ENCODE results near the gene ACOX1. TPM values are rescaled to one million over a fixed set of nuclear protein-coding genes. Genes with fewer than 3 reads are reported as not detected.

ACOX1 gene
- polyA plus RNA-seq, 3 donors: 21.6 to 49.7 (median 49.2) TPM

DNA sequence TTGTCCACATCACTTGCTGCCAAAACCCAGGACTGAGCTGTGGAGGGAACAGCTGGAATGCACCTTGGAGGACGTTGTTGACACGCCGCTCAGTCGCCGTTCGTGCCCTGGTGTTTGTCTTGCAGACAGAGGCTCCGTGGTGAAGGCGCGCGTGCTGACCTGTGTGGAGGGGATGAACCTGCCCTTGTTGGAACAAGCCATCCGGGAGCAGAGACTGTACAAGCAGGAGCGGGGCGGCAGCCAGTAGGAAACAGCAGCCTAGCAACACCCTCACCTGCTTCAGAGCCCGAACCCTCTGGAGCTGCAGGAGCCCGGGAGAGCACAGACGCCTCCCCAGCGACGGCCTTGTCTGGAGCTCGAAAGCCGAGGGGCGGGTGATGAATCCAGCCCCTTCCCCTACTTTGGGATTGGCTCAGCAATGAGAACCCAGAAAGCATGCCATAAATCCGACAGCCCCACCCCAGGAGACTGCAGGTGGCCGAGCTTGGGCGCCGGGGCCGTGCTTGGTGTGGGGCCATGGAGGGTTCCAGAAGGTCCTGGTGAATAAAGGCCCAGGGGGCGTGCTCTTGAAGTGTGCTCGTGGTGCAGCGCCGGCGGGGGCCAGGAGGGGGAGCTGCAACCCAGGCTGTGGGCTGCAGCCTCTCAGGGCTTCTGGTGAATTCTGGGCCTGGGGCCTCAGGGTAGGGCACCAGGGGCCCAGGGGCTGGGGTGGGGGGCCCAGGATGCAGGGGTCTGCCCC lies 21.2 kb upstream of the ACOX1 start:
- no peak overlapping the region for H3K9ac ChIP-seq (ENCODE audit: insufficient read depth, low read length, poor library complexity, severe bottlenecking)
- intact Hi-C loops (cut with micrococcal nuclease): no loop called here
- peaks cover 0 to 2% (median 0%) of the 10 kb centered on the region in 3 donors for H3K27me3 Mint-ChIP-seq (ENCODE audit: low read depth in 3 of 3)

DNA sequence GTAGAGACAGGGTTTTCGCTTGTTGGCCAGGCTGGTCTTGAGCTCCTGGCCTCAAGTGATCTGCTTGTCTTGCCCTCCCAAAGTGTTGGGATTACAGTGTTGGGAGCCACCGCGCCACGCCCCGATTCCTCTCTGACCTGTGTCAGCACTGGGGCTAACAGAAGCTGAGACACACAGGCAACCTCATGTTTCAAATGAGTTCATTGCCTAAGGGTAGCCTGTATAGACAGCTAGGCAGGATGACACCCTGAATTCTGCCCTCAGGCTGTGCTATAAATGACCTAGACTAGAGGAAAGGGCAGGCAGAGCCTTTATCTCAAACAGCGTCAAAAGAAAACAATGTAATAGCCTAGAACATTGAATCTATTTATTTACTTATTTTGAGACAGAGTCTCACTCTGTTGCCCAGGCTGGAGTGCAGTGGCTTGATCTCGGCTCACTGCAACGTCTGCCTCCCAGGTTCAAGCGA lies 19.4 kb upstream of the ACOX1 start:
- peaks cover 21 to 24% of the 10 kb centered on the region in 2 donors for H3K4me1 ChIP-seq (ENCODE audit: control insufficient read depth in 1 of 2, insufficient read depth in 2 of 2, low read length in 2 of 2)
- H3K9ac ChIP-seq (ENCODE audit: insufficient read depth, low read length, poor library complexity, severe bottlenecking): no peak overlapping the region
- H3K9me3 ChIP-seq (replicated peaks in 1 of 2; ENCODE audit: control insufficient read depth in 1 of 2, insufficient read depth in 1 of 2, low read length in 2 of 2): no peaks in the 10 kb centered on the region
- peaks cover 14 to 44% of the 10 kb centered on the region in 2 donors for H3K36me3 ChIP-seq (replicated peaks in 1 of 2; ENCODE audit: control insufficient read depth in 1 of 2, insufficient read depth in 2 of 2, low read length in 2 of 2)
- no peaks in the 10 kb centered on the region for H3K27me3 ChIP-seq (ENCODE audit: control insufficient read depth in 2 of 2, insufficient read depth in 2 of 2, low read length in 2 of 2)
- WGBS (ENCODE audit: insufficient coverage): 94% methylated on average over 5 of the region's 9 CpGs
- TF ChIP-seq, protein P1, sequence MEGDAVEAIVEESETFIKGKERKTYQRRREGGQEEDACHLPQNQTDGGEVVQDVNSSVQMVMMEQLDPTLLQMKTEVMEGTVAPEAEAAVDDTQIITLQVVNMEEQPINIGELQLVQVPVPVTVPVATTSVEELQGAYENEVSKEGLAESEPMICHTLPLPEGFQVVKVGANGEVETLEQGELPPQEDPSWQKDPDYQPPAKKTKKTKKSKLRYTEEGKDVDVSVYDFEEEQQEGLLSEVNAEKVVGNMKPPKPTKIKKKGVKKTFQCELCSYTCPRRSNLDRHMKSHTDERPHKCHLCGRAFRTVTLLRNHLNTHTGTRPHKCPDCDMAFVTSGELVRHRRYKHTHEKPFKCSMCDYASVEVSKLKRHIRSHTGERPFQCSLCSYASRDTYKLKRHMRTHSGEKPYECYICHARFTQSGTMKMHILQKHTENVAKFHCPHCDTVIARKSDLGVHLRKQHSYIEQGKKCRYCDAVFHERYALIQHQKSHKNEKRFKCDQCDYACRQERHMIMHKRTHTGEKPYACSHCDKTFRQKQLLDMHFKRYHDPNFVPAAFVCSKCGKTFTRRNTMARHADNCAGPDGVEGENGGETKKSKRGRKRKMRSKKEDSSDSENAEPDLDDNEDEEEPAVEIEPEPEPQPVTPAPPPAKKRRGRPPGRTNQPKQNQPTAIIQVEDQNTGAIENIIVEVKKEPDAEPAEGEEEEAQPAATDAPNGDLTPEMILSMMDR (IDR thresholded peaks at IDR 0.05): no peak
- no peak overlapping the region for H3K4me3 ChIP-seq (replicated peaks in 1 of 3; ENCODE audit: low read depth in 2 of 3, low read length in 3 of 3)
- no peak overlapping the region for H3K27ac ChIP-seq (ENCODE audit: low read depth in 1 of 2, low read length in 2 of 2)
- no peak overlapping the region for H3K4me2 ChIP-seq (replicated peaks; ENCODE audit: extremely low read depth, low read length, poor library complexity, severe bottlenecking)
- H3K4me1 Mint-ChIP-seq: peaks cover 20% of the 10 kb centered on the region
- no peak overlapping the region for H3K4me3 Mint-ChIP-seq
- no peaks in the 10 kb centered on the region for H4K20me1 ChIP-seq (ENCODE audit: insufficient read depth, low read length)
- H3K36me3 Mint-ChIP-seq: peaks cover 29 to 56% of the 10 kb centered on the region in 2 donors
- intact Hi-C loops (cut with micrococcal nuclease): loop anchor here in 1 of 2 donors (2.0 kb wide), 1 partner anchor 28 kb away; no protein-coding TSS in a partner anchor
- peaks cover 0 to 2% (median 0%) of the 10 kb centered on the region in 3 donors for H3K27me3 Mint-ChIP-seq (ENCODE audit: low read depth in 3 of 3)
- H2AFZ ChIP-seq (ENCODE audit: insufficient read depth, low read depth, low read length, poor library complexity, severe bottlenecking): no peak overlapping the region
- no peak for DNase-seq
- H3K79me2 ChIP-seq (ENCODE audit: insufficient read depth, low read length): no peaks in the 10 kb centered on the region
- H3K27ac Mint-ChIP-seq: peak overlapping the region in 1 of 7 donors; percentile 13
- no peaks in the 10 kb centered on the region for H3K9me3 Mint-ChIP-seq

More for the DNA sequence above, 21.2 kb upstream of the ACOX1 start:
- peak overlapping the region in 2 of 7 donors; percentile 14 to 23 for H3K27ac Mint-ChIP-seq
- Histone ChIP-seq H4K20me1 (ENCODE audit: insufficient read depth, low read length) (no peaks in the 10 kb centered on the region), H3K27me3 (ENCODE audit: control insufficient read depth in 2 of 2, insufficient read depth in 2 of 2, low read length in 2 of 2) (no peaks in the 10 kb centered on the region), H3K79me2 (ENCODE audit: insufficient read depth, low read length) (no peaks in the 10 kb centered on the region), H3K36me3 (replicated peaks in 1 of 2; ENCODE audit: control insufficient read depth in 1 of 2, insufficient read depth in 2 of 2, low read length in 2 of 2) (peaks cover 9 to 45% of the 10 kb centered on the region in 2 donors), H2AFZ (ENCODE audit: insufficient read depth, low read depth, low read length, poor library complexity, severe bottlenecking) (no peak overlapping the region), H3K9me3 (replicated peaks in 1 of 2; ENCODE audit: control insufficient read depth in 1 of 2, insufficient read depth in 1 of 2, low read length in 2 of 2) (no peaks in the 10 kb centered on the region), H3K27ac (ENCODE audit: low read depth in 1 of 2, low read length in 2 of 2) (no peak overlapping the region), H3K4me1 (ENCODE audit: control insufficient read depth in 1 of 2, insufficient read depth in 2 of 2, low read length in 2 of 2) (peaks cover 21 to 24% of the 10 kb centered on the region in 2 donors), H3K4me2 (replicated peaks; ENCODE audit: extremely low read depth, low read length, poor library complexity, severe bottlenecking) (no peak overlapping the region), H3K4me3 (replicated peaks in 1 of 3; ENCODE audit: low read depth in 2 of 3, low read length in 3 of 3) (no peak overlapping the region)
- peak in 2 of 3 donors; percentile 21 to 46 for DNase-seq
- no peaks in the 10 kb centered on the region for H3K9me3 Mint-ChIP-seq
- TF ChIP-seq, protein P1 (IDR thresholded peaks at IDR 0.05): peak; percentile 88
- 82% methylated on average over 21 of the region's 31 CpGs for WGBS (ENCODE audit: insufficient coverage)
- peaks cover 29 to 52% of the 10 kb centered on the region in 2 donors for H3K36me3 Mint-ChIP-seq
- H3K4me3 Mint-ChIP-seq: no peak overlapping the region
- H3K4me1 Mint-ChIP-seq: peaks cover 20% of the 10 kb centered on the region
